Kidney capillary endothelial cell (primary cell): ENCODE measurements around the gene KLHL29.

Source experiments
- DNase-seq: peaks from one replicate; pipeline ENCODE4 v3.0.0-alpha.2; 2018; ENCODE audit warnings: low spot score

KLHL29 gene

DNA sequence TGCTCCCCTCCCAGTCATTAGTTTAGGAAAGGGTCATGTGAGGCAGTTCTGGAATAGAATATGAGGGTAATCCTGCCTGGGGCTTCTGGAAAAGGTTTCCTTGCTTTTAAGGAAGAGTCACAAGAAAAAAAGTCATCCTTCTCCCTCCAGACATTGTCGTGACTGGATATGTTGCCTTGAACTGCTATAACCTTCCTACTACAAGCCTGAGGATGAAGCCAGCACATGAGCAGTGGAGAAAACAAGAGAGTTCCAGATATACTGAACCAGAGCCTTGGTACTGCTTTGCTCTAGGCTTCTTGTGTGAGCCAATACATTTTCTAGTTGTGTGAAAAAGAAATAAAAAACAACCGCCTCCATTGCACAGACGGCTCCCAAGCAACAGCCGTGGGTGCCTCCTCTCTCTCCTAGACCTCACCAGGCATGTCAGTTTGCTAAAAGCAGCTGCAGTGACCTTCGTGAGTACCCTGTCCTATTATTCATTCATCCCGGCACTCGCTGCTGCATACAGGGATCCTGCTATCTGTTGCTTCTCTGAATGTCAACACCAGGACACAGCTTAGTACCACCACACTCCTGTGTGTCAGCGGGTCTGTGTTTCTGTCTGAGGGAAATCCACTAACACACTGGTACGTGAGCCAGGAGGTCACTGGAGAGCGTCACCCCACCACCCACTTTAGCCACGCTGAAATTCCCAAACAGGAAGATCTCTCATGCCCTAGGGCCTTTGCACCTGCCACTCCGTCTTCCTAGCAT is 186.7 kb downstream of the KLHL29 start:
- DNase-seq, result no peak

DNA sequence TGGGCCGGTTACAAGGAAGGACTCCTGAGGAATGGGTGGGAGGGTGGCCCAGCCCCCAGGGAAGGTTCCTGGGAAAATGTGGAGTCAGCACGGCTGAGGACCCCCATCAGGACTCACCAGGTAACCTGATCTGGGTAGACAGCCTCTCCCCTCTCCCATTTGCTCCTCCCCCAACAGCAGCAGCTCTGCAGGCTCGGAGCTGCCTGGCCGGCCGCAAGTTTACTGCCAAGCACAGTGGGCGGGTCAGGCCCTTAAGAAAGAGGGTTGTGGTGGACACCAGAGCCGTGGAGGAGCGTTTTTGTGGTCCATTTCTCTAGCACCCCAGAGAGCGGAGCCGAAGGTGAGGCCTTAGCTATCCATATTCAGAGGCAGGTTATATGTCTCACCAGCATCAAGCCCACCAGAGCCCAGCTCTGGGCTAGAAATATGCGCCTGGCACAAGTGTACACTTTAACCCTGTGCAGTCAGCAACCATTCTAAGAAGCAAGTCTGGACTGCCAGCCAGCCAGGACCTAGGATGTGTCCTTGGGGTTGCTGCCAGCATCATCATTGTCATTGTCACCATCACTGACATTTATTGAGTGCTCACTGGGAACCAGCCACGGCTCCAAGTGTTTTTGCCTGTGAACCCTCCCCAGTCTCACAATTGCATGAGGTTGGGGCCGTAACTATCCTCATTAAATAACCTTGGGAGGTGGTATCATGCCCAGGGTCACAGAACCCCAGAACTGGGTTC is 190.1 kb downstream of the KLHL29 start:
- DNase-seq, result no peak

GRCh38 chr2:23578964-23579671 is 194.1 kb downstream of the KLHL29 start:
- DNase-seq, result no peak

GRCh38 chr2:23579674-23580073 is 194.7 kb downstream of the KLHL29 start:
- DNase-seq, result no peak

- no peak for DNase-seq
These were observed 198.5 kb downstream of the KLHL29 start for GRCh38 chr2:23583467-23583866.

DNA sequence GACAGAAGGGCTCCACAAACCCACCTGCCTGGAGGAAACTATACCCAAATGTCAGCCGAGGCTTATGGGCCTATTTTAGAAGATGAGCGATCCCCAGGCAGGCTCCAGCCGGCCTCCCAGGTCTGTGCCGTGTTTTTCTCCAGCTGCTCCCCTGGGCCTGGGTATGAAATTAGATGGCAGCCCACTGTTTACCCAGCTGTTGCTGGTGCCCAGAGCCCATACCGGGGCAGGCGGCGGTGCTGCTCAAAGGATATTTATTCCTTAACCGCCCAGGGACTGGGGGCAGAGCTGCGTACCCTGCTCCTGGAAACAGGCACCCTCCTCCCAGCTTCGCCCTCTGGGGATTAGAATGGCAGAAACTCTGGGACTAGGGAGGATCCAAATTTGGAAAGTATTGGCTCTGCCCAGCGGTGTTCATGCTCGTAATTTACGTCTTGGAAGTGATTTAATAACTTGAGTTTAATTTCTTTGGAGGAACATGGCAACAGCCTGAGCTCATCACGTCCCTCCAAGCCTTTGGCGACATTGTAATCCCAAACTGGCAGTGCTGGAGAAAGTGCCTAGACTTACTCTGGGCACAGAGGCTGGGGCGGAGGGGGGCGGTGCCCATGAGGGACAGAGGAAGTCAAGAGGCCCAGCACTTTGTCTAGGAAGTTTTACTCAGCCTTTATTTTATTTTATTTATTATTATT is 199.2 kb downstream of the KLHL29 start:
- DNase-seq, result no peak

DNA sequence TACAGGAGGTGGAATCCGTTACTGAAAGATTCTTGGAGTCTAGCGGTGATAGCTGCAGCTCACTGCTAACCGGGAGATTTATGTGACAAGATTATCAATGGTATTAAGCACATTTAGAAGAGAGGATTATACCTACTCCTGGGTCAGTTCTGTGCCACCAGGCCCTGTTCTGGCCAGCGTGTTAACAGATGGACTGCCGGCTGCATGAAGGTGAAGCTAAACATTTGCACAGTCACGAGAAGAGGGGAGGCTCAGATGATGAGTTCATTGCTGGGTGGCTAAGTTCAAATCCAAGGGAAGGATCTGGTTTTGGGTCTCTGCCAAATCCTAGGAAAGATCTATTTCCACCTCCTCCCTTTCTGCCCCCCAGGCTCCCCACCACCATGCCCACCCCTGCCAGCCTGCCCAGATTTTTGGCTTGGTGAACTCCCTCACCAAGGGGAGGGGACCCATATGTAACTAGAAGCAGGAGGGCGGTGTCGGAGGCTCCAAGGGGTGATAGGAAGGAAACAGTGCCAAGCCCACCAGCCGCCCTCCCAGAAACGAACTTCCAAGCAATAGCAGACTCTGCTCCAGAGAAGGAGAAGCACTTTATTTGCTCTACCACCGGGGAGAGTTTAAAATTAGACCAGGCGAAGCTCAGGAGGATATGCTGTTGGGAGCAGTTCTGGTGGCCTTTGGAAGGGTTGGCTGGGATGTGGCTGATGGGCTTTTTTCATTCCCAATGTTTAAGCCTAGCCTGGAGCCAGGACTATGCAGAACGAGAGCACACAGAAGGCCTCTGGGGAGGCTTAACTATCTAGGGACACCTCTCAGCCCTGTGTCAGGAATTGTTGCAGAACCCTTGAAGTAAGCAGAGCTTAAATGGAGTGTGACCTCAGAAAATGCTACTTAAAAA is 200.5 kb downstream of the KLHL29 start:
- no peak for DNase-seq

DNA sequence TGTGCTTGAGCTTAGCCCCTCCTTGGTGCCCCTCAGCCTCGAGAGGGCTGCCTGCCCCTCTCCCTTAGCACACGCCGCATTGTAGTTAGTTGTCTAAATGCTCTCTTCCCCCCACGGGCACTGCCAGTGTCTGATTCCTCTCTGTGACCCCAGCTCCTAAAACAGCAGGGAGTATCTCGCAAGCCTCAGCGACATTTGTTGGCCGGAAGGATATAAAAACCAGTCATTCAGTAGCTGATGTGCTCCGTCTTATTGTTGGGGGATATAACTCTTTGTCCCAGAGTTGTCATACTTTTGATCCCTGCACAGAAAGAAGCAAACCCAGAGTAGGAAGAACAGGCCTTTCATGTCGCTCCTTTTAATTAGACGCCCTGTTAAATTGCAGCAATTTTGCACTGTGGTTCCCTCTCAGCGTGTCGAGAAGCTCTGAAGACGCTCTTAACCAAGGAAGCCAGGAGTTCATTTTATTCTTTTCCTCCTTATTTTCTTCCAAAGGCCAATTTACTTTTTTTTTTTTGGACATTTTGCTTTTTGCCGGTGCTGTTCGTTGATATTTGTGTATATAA is 201.8 kb downstream of the KLHL29 start:
- no peak for DNase-seq

GRCh38 chr2:23587341-23587880 is 202.4 kb downstream of the KLHL29 start:
- DNase-seq, result no peak

DNA sequence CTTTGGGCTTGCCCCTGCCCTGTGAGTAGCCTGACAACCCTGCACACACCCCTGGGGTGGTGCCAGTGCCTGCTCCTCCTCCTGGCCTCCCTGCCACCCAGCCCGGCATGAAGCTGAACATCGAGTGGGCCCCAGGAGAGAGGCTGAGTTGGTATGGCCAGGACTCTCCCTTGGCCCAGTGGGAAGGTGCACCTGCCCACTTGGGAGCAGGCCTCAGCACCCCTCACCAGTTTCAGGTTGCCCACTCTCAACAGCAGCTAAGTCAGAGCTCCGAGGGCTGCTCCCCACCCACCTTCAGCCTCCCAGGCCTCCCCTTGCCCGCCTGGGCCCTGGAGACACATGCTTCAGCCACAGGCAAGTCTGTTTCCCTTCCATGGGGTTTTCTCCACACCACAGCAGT is 203.1 kb downstream of the KLHL29 start:
- no peak for DNase-seq

GRCh38 chr2:23588508-23589201 is 203.7 kb downstream of the KLHL29 start:
- DNase-seq, result no peak

DNA sequence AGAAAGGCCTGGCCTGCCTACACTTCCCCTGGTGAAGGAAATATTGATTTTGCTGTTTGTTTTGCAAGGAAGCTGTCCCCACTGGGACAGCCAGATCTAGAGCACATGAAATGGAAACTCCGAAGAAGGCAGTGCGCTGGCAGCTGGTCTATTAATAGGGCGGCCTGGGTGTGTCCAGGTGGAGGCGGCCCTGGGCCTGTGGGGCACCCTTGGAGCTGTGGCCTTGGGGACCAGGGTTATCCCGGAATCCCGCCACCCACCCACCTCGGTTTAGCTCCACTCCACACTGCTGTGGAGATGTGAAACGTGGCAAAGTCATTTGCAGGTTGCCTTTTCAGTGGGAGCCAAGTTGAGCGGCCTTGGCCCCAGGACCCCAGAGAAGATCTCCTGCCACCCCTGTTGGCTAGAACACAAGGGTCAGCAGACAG is 204.3 kb downstream of the KLHL29 start:
- no peak for DNase-seq

DNA sequence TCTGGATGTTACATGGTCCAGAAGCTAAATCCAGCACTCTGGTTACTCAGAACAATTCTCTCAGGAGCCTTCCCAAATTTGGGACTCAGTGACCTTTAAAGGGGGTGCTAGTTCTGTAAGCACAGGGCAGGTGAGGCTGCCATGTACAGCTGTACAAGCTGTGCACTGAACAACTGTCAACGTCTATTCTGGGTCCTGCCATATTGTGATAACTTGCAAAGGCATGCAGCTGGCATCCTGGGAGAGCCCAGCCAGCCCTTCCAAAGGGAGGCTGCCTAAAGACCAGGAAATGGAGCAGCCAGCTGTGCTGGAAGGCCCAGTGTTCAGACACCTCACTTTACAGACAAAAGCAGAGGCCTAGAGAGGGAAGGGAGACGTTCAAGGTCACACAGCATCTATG is 204.8 kb downstream of the KLHL29 start:
- DNase-seq, result no peak

GRCh38 chr2:23590241-23590869 is 205.4 kb downstream of the KLHL29 start:
- DNase-seq, result no peak

DNA sequence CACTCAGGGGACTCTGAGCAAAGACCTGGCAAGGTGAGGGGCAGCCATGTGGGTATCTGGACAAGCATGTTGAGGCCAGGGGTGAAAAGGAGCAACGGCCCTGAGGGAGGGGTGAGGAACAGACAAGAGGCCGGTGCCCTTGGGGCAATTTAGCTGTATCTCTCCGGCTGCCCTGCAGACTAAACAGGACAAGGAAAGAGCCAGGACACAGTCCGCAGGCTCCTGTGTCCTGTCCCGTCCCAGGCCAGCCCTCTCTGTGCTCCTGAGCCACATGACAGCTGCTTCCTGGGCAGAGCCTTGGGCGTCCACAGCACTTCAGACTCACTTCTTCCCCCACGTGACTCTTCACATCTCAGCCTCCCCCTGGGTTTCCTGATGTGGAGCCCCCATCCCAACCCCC is 206.1 kb downstream of the KLHL29 start:
- peak; percentile 21 for DNase-seq

DNA sequence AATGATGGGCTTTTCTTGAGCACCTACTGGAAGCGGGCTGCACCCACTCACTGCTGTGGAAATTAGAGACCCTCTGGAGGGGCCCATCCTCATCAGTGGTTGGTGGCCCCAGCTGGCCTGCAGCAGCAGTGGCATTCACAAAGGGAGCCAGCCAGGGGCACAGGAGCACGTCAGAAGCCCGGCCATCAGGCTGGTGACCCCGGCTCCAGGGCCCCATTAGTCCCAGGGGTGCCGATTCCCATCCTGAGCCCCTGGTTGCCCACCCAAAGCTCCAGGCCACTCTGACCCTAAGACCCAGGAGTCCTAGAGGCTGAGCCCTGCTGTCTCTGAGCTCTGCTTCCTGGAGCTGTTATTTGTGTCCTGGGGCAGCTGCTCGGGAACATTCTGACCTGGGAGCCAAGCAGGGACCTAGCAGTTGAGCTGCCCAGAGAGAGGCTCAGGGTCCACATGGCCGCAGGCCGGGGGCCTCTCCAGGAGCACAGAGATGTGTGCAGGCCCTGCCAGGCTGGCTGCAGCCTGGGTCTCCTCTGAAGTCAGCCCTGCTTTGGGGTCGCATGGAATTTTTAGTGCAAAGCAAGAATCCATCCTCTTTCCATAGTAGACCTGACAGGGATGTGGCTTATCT is 207.2 kb downstream of the KLHL29 start:
- DNase-seq, result no peak

GRCh38 chr2:23592898-23593751 is 208.1 kb downstream of the KLHL29 start:
- DNase-seq, result no peak
